SK-N-SH (cell line): ENCODE measurements around the gene PCP2. TPM values are rescaled to one million over a fixed set of nuclear protein-coding genes. Genes with fewer than 3 reads are reported as not detected.

Source experiments
- CTCF ChIA-PET: fragments of 300-600, 350-600 bp; formaldehyde crosslinking; extraction: SDS; loops from one replicate; lab custom pipeline; 2021; lab: Yijun Ruan, JAX
- POLR2A ChIA-PET: fragments of 350-600 bp; sonication (Branson Sonifier 250); formaldehyde crosslinking; extraction: SDS; loops from one replicate; lab custom pipeline; 2020; ENCODE audit warnings: antibody characterized with exemption, inconsistent platforms; lab: Yijun Ruan, JAX
- DNase-seq: peaks from one replicate; pipeline ENCODE4 v3.0.0; 2012
- H2AFZ ChIP-seq: fragments of 200-600 bp; sonication (generic); 2 replicates; pipeline ENCODE4 v1.8.1; 2016; ENCODE audit warnings: antibody characterized with exemption, mild to moderate bottlenecking, low read depth
- H3F3A ChIP-seq: fragments of 200-600 bp; sonication (generic); replicated peaks from 2 replicates; pipeline ENCODE3; 2016; ENCODE audit warnings: antibody characterized with exemption, mild to moderate bottlenecking; ENCODE audit not compliant: insufficient read depth
- H3K27ac ChIP-seq, 2 experiments: fragments of 200-500 bp in 1 of 2; fragments of 200-600 bp in 1 of 2; sonication (Bioruptor generic) in 1 of 2; sonication (generic), shearing (Covaris generic) in 1 of 2; 2 replicates each; pipeline versions ENCODE4 v1.5.1 to v1.6.1; 2014 to 2016; ENCODE audit warnings: low read depth in 2 of 2, inconsistent platforms in 1 of 2, low read length in 1 of 2, mild to moderate bottlenecking in 1 of 2, mixed read lengths in 1 of 2
- H3K27me3 ChIP-seq: fragments of 200-600 bp; sonication (generic), shearing (Covaris generic); 2 replicates; pipeline ENCODE4 v1.6.1; 2016; ENCODE audit warnings: mixed run types; ENCODE audit not compliant: insufficient read depth
- H3K36me3 ChIP-seq, 2 experiments: fragments of 200-500 bp in 1 of 2; fragments of 200-600 bp in 1 of 2; sonication (Bioruptor generic) in 1 of 2; sonication (generic) in 1 of 2; replicated peaks in 1 of 2; 2 replicates each; pipeline versions ENCODE3 to v1.5.1; 2014 to 2016; ENCODE audit warnings: low read length in 1 of 2, mild to moderate bottlenecking in 1 of 2; ENCODE audit not compliant: insufficient read depth in 2 of 2, control insufficient read depth in 1 of 2
- H3K4me1 ChIP-seq, 2 experiments: fragments of 200-500 bp in 1 of 2; fragments of 200-600 bp in 1 of 2; sonication (Bioruptor generic) in 1 of 2; sonication (generic), shearing (Covaris generic) in 1 of 2; 2 replicates each; pipeline versions ENCODE4 v1.5.1 to v1.6.1; 2014 to 2016; ENCODE audit warnings: low read depth in 1 of 2, low read length in 1 of 2, mixed run types in 1 of 2; ENCODE audit not compliant: insufficient read depth in 2 of 2, control insufficient read depth in 1 of 2
- H3K4me2 ChIP-seq: fragments of 200-600 bp; sonication (generic), shearing (Covaris generic); 2 replicates; pipeline ENCODE4 v1.6.1; 2017; ENCODE audit warnings: mixed run types
- H3K4me3 ChIP-seq, 2 experiments: fragments of 200-500 bp in 1 of 2; fragments of 200-600 bp in 1 of 2; sonication (Bioruptor generic) in 1 of 2; sonication (generic), shearing (Covaris generic) in 1 of 2; 2 replicates each; pipeline versions ENCODE4 v1.5.1 to v1.8.1; 2014 to 2016; ENCODE audit warnings: low read depth in 2 of 2, inconsistent platforms in 1 of 2, low read length in 1 of 2, mild to moderate bottlenecking in 1 of 2, mixed read lengths in 1 of 2, moderate library complexity in 1 of 2
- H3K79me2 ChIP-seq: fragments of 200-600 bp; sonication (generic); 2 replicates; pipeline ENCODE4 v1.8.1; 2017; ENCODE audit warnings: mild to moderate bottlenecking; ENCODE audit not compliant: insufficient read depth
- H3K9ac ChIP-seq: fragments of 200-600 bp; sonication (generic); 2 replicates; pipeline ENCODE4 v1.6.1; 2017; ENCODE audit warnings: mixed run types
- H3K9me2 ChIP-seq: fragments of 200-600 bp; sonication (generic); 2 replicates; pipeline ENCODE4 v1.6.1; 2017; ENCODE audit warnings: mixed run types
- H3K9me3 ChIP-seq: fragments of 200-600 bp; sonication (generic); 2 replicates; pipeline ENCODE4 v1.6.1; 2017; ENCODE audit warnings: mixed run types, mild to moderate bottlenecking, moderate library complexity
- H4K20me1 ChIP-seq: fragments of 200-600 bp; sonication (generic); 2 replicates; pipeline ENCODE4 v1.6.1; 2017; ENCODE audit warnings: mild to moderate bottlenecking, mixed run types; ENCODE audit not compliant: insufficient read depth
- CHD2 ChIP-seq: fragments of 150-350 bp; IDR thresholded peaks from 2 replicates; pipeline ENCODE4 v1.6.1; 2018; ENCODE audit warnings: low read length; ENCODE audit not compliant: partially characterized antibody
- ELF1 ChIP-seq: IDR thresholded peaks from 2 replicates; pipeline ENCODE4 v1.4.0; 2012
- EZH2phosphoT487 ChIP-seq: fragments of 200-600 bp; sonication (generic); IDR thresholded peaks from 2 replicates; pipeline ENCODE4 v1.6.1; 2017; ENCODE audit warnings: low read depth, mixed run types, mild to moderate bottlenecking, antibody characterized with exemption, moderate library complexity, borderline replicate concordance
- FOXM1 ChIP-seq: IDR thresholded peaks from 2 replicates; pipeline ENCODE4 v1.4.0; 2012; ENCODE audit warnings: low read depth, mild to moderate bottlenecking
- GATA2 ChIP-seq: sonication (generic); formaldehyde crosslinking; IDR thresholded peaks from 2 replicates; pipeline ENCODE4 v1.5.0; 2020; ENCODE audit warnings: mild to moderate bottlenecking, missing genetic modification reagents
- JUND ChIP-seq: IDR thresholded peaks from 2 replicates; pipeline ENCODE4 v1.4.0; 2012
- MAX ChIP-seq: IDR thresholded peaks from 2 replicates; pipeline ENCODE4 v1.4.0; 2012; ENCODE audit warnings: low read depth
- MEF2A ChIP-seq: IDR thresholded peaks from 2 replicates; pipeline ENCODE4 v1.4.0; 2012; ENCODE audit warnings: low read depth, borderline replicate concordance
- NFIC ChIP-seq: IDR thresholded peaks from 2 replicates; pipeline ENCODE4 v1.4.0; 2012; ENCODE audit warnings: borderline replicate concordance
- PBX3 ChIP-seq: IDR thresholded peaks from 2 replicates; pipeline ENCODE4; 2012
- RCOR1 ChIP-seq: fragments of 150-350 bp; IDR thresholded peaks from 2 replicates; pipeline ENCODE4 v1.6.1; 2017; ENCODE audit warnings: antibody characterized with exemption, low read length
- RXRA ChIP-seq: IDR thresholded peaks from 2 replicates; pipeline ENCODE4 v1.4.0; 2012; ENCODE audit warnings: low read depth, mild to moderate bottlenecking, borderline replicate concordance
- TCF12 ChIP-seq: IDR thresholded peaks from 2 replicates; pipeline ENCODE4 v1.4.0; 2012
- USF2 ChIP-seq: fragments of 150-350 bp; IDR thresholded peaks from 2 replicates; pipeline ENCODE4 v1.6.1; 2017; ENCODE audit warnings: antibody characterized with exemption, low read length, low read depth, borderline replicate concordance
- YY1 ChIP-seq: IDR thresholded peaks from 2 replicates; pipeline ENCODE4 v1.4.0; 2012; ENCODE audit warnings: low read depth, mild to moderate bottlenecking
- WGBS: methylation state at CpG from one replicate; pipeline ENCODE4 v1.1.6; 2017; ENCODE audit warnings: low lambda C conversion rate; 5-methylcytosine and 5-hydroxymethylcytosine counted together
- polyA plus RNA-seq, 3 experiments: library from polyadenylated mRNA; depleted of rRNA; stranded (reverse); fragments of >200 nt; gene quantifications; 2 replicates each; pipeline ENCODE4 v1.2.3, GENCODE V29; 2012

The PCP2 gene
- polyA plus RNA-seq, 1 of the 3 experiments (the other 2 are of a cell fraction): not detected

DNA sequence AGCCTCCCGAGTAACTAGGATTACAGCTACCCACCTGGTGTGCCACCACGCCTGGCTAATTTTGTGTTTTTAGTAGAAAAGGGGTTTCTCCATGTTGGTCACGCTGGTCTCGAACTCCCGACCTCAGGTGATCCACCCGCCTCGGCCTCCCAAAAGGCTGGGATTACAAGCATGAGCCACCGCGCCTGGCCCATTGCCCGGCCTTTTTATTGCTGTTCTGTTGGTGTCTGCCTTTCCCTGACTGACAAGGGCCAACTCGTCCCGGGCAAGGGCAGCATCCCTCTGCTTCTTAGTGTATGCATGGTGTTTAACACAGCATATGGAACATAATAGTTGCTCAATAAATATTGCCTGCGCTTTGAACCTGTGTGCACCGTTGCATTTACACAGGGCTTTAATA lies 29.1 kb upstream of the PCP2 start:
- WGBS: 19% methylated on average over 11 of the region's 14 CpGs
- Histone ChIP-seq H3K9ac (no peak overlapping the region), H3K36me3 (no peaks in the 10 kb centered on the region), H3F3A (no peaks in the 10 kb centered on the region), H3K9me3 (no peaks in the 10 kb centered on the region), H4K20me1 (no peaks in the 10 kb centered on the region), H3K9me2 (no peaks in the 10 kb centered on the region), H3K4me2 (no peak overlapping the region), H3K27me3 (peaks cover 63% of the 10 kb centered on the region), H3K4me3 (no peak overlapping the region), H3K27ac (no peak overlapping the region), H3K79me2 (no peaks in the 10 kb centered on the region), H2AFZ (no peak overlapping the region), H3K4me1 (no peaks in the 10 kb centered on the region)
- ChIA-PET CTCF (interaction anchor here (0.6 to 4.2 kb wide), 4 partner anchors 11 to 94 kb away, joined by 3 to 14 read pairs (median 10); partner anchors contain the start of gene TRAPPC5), POLR2A (no interaction called here)
- TF ChIP-seq MEF2A: no peak
- no peak for TF ChIP-seq NFIC
- no peak for DNase-seq

DNA sequence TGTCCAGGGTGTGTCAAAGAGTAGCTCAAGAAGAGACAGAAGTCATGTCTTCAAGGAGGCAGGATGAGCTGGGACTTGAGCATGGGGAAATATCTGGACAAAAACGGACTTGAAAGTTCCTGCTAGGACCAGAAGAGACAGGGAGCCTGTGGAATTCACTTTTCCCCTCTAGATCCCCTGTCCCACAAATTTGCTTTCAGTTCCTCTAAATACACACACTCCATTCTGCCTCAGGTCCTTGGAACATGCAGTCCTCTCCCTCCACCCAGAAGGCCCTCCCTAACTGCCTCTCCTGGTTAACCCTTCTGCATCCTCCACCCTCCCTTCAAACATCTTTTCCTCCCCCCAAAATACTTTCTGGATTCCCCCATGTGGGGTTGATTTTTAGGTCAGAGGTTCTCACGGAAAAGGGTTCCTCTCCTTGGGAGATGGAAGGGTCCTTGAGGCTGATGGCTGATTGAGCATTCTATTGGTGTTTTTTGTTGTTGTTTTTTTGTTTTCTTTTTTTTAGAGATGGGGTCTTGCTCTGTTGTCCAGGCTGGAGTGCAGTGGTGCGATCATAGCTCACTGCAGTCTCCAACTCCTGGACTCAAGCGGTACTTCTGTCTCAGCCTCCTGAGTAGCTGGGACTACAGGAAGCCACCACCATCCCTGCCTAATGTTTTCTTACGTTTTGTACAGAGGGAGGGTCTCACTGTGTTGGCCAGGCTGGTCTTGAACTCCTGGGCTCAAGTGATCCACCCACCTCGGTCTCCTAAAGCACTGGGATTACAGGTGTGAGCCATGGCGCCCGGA lies 28.4 kb upstream of the PCP2 start:
- Histone ChIP-seq H3F3A (no peaks in the 10 kb centered on the region), H4K20me1 (no peaks in the 10 kb centered on the region), H3K4me1 (no peaks in the 10 kb centered on the region), H3K9me2 (no peaks in the 10 kb centered on the region), H3K27me3 (peaks cover 56% of the 10 kb centered on the region), H3K9me3 (no peaks in the 10 kb centered on the region), H3K4me2 (no peak overlapping the region), H3K27ac (no peak overlapping the region)
- no peak for DNase-seq
- POLR2A ChIA-PET: no interaction called here
- WGBS: 26% methylated on average over 8 of the region's 8 CpGs
- TF ChIP-seq ELF1: no peak
- TF ChIP-seq GATA2 (CRISPR knock-in tag): no peak
- no peak for TF ChIP-seq EZH2phosphoT487
- TF ChIP-seq TCF12: no peak
- no peak for TF ChIP-seq RXRA
- no peak for TF ChIP-seq NFIC
- TF ChIP-seq PBX3: no peak
- TF ChIP-seq, all 33 proteins: peak for 0
- Histone ChIP-seq H3K79me2 (no peaks in the 10 kb centered on the region), H3K4me3 (no peak overlapping the region), H2AFZ (no peak overlapping the region), H3K9ac (no peak overlapping the region), H3K36me3 (no peaks in the 10 kb centered on the region)
- CTCF ChIA-PET: interaction anchor here (1.5 to 2.9 kb wide), 4 partner anchors 10 to 94 kb away, joined by 7 to 10 read pairs (median 8); partner anchors contain the start of gene TRAPPC5

GRCh38 chr19:7658219-7658686 lies 24.7 kb upstream of the PCP2 start:
- H2AFZ ChIP-seq: no peak overlapping the region; the same call in 1 of the 2 replicates
- H3K9ac ChIP-seq: no peak overlapping the region
- no peaks in the 10 kb centered on the region for H3F3A ChIP-seq
- ChIA-PET CTCF (interaction anchor here (1.7 to 2.9 kb wide), 2 partner anchors 23 to 142 kb away, joined by 8 to 13 read pairs; partner anchors contain the start of gene TRAPPC5), POLR2A (no interaction called here)
- no peaks in the 10 kb centered on the region for H3K79me2 ChIP-seq
- no peak overlapping the region for H3K4me3 ChIP-seq
- WGBS: 6% methylated on average over 7 of the region's 9 CpGs
- H3K4me1 ChIP-seq: no peaks in the 10 kb centered on the region
- H3K27me3 ChIP-seq: peaks cover 27% of the 10 kb centered on the region
- TF ChIP-seq USF2: no peak
- no peak for TF ChIP-seq YY1
- TF ChIP-seq TCF12: no peak
- TF ChIP-seq MAX: no peak
- no peak for TF ChIP-seq RCOR1
- TF ChIP-seq CHD2: no peak
- TF ChIP-seq MEF2A: no peak
- TF ChIP-seq FOXM1: no peak
- TF ChIP-seq RXRA: no peak
- TF ChIP-seq JUND: no peak
- no peaks in the 10 kb centered on the region for H3K9me3 ChIP-seq
- H4K20me1 ChIP-seq: no peaks in the 10 kb centered on the region
- H3K36me3 ChIP-seq: no peaks in the 10 kb centered on the region
- H3K4me2 ChIP-seq: no peak overlapping the region
- H3K27ac ChIP-seq: no peak overlapping the region
- no peak for DNase-seq
- no peaks in the 10 kb centered on the region for H3K9me2 ChIP-seq
